Sigmoid colon (tissue), 7 donors: ENCODE data around the gene RCOR1. TPM values are rescaled to one million over a fixed set of nuclear protein-coding genes. Genes with fewer than 3 reads are reported as not detected.
"Not testable (repeated sequence)": the region's sequence is repeated elsewhere in the genome, so short reads cannot be mapped to it uniquely, and the experiment has no call there.

ENCODE experiments used
- DNase-seq: peaks from one replicate; pipeline ENCODE4 v3.0.0-alpha.2; 2019
- H3K27ac ChIP-seq, 4 donors: fragments of 200-600 bp; sonication (generic); one replicate each; pipeline ENCODE4 v1.5.1; 2016 to 2019; ENCODE audit warnings: mild to moderate bottlenecking in 1 of 4
- H3K27me3 ChIP-seq, 3 donors: fragments of 200-600 bp; sonication (generic); one replicate each; pipeline ENCODE4 v1.5.1; 2019; ENCODE audit warnings: mild to moderate bottlenecking in 1 of 3
- H3K36me3 ChIP-seq, 4 donors: fragments of 200-600 bp; sonication (generic); one replicate each; pipeline ENCODE4 v1.5.1; 2016 to 2019
- H3K4me1 ChIP-seq, 4 donors: fragments of 200-600 bp; sonication (generic); one replicate each; pipeline ENCODE4 v1.5.1; 2017 to 2019
- H3K4me3 ChIP-seq, 4 donors: fragments of 200-600 bp; sonication (generic); one replicate each; pipeline ENCODE4 v1.5.1; 2017 to 2019; ENCODE audit warnings: mild to moderate bottlenecking in 2 of 4, moderate library complexity in 1 of 4
- H3K9me3 ChIP-seq, 4 donors: fragments of 200-600 bp in 3 of 4; sonication (generic) in 3 of 4; one replicate each; pipeline versions ENCODE4 v1.5.1 to v1.6.1; 2013 to 2019
- CTCF ChIP-seq, 4 experiments: fragments of 450-650 bp in 3 of 4; fragments of 200-600 bp in 1 of 4; IDR thresholded peaks; one replicate each; pipeline ENCODE4 v1.5.1; 2016 to 2019; ENCODE audit warnings: antibody characterized with exemption in 4 of 4, mild to moderate bottlenecking in 3 of 4, moderate library complexity in 2 of 4
- EP300 ChIP-seq, 4 donors: sonication (generic); formaldehyde crosslinking; IDR thresholded peaks; one replicate each; pipeline ENCODE4 v1.6.1; 2017; ENCODE audit warnings: antibody characterized with exemption in 4 of 4
- POLR2A ChIP-seq, 2 donors: fragments of 450-650 bp; IDR thresholded peaks; one replicate each; pipeline ENCODE4 v1.6.1; 2016; ENCODE audit warnings: antibody characterized with exemption in 2 of 2, mild to moderate bottlenecking in 2 of 2, moderate library complexity in 2 of 2
- POLR2AphosphoS5 ChIP-seq, 4 donors: sonication (generic); formaldehyde crosslinking; IDR thresholded peaks; one replicate each; pipeline ENCODE4 v1.6.1; 2017; ENCODE audit warnings: antibody characterized with exemption in 4 of 4
- WGBS, 2 donors: extraction: QIAGEN DNeasy Blood & Tissue Kit; methylation state at CpG; one replicate each; pipeline ENCODE4 v1.1.7; 2013; 5-methylcytosine and 5-hydroxymethylcytosine counted together
- intact Hi-C: fragments of 100-400 bp; cut with DNase I; formaldehyde crosslinking; loops from one replicate; pipeline ENCODE4 v1.15.1; 2023
- polyA plus RNA-seq, 3 donors: library from polyadenylated mRNA; stranded (reverse); fragments of 200-250 nt; gene quantifications; one replicate each; pipeline ENCODE4 v1.2.3, GENCODE V29; 2013
- total RNA-seq, 4 donors: library from RNA; depleted of rRNA; stranded (reverse); fragments of >200 nt; gene quantifications; one replicate each; pipeline ENCODE4 v1.1.0, GENCODE V29; 2016
- donor health status: healthy with polysubstance abuse.
- donor health status: Bipolar disorder and iron deficiency.
- donor health status: healthy.

Gene RCOR1
- total and polyA plus RNA-seq, 7 donors: 7.2 to 12.5 (median 11.8) TPM

DNA sequence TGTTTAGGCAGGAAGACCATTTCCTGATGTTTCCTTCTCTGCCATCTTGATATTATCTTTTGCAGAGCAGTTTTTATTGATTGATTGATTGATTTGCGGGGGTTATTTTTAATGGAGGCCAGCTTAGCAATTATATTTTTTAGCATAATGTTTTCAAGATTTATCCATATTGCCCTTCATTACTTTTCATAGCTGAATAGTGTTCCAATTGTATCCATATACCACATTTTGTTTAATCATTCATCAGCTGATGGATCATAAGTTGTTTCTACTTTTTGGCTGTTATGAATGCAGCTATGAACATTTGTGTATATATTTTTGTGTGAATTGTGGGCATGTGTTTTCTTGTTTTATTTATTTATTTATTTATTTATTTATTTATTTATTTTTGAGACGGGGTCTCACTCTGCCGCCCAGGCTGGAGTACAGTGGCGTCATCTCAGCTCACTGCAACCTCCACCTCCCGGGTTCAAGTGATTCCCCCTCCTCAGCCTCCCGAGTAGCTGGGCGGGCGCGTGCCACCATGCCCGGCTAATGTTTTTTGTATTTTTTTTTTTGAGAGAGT, 20.9 kb upstream of the RCOR1 start:
- Histone ChIP-seq H3K27ac (no peak overlapping the region), H3K4me1 (no peaks in the 10 kb centered on the region), H3K9me3 (no peaks in the 10 kb centered on the region), H3K4me3 (no peak overlapping the region), H3K36me3 (no peaks in the 10 kb centered on the region), H3K27me3 (no peaks in the 10 kb centered on the region)
- TF ChIP-seq EP300 (IDR thresholded peaks at IDR 0.05) (no peak), POLR2A (IDR thresholded peaks at IDR 0.05) (no peak), POLR2AphosphoS5 (IDR thresholded peaks at IDR 0.05) (no peak), CTCF (IDR thresholded peaks at IDR 0.05) (no peak)
- DNase-seq: no peak
- WGBS, 2 donors: 93 to 97% methylated on average over 10 of the region's 10 CpGs
- intact Hi-C loops: no loop called here

GRCh38 chr14:102573161-102573560, 19.3 kb upstream of the RCOR1 start:
- WGBS, 2 donors: 82 to 84% methylated on average over 8 of the region's 8 CpGs
- H3K9me3 ChIP-seq, DNase-seq, H3K27me3 ChIP-seq, intact Hi-C loops, H3K4me1 ChIP-seq, H3K27ac ChIP-seq, H3K4me3 ChIP-seq, H3K36me3 ChIP-seq: not testable (repeated sequence)

GRCh38 chr14:102573591-102574046, 18.8 kb upstream of the RCOR1 start:
- H3K36me3 ChIP-seq: no peaks in the 10 kb centered on the region
- WGBS, 2 donors: 34 to 35% methylated on average over 8 of the region's 8 CpGs
- no peak overlapping the region for H3K27ac ChIP-seq
- no peaks in the 10 kb centered on the region for H3K27me3 ChIP-seq
- intact Hi-C loops: no loop called here
- H3K9me3 ChIP-seq: no peaks in the 10 kb centered on the region
- no peak for TF ChIP-seq CTCF (IDR thresholded peaks at IDR 0.05)
- TF ChIP-seq POLR2AphosphoS5 (IDR thresholded peaks at IDR 0.05): no peak
- TF ChIP-seq POLR2A (IDR thresholded peaks at IDR 0.05): no peak
- TF ChIP-seq EP300 (IDR thresholded peaks at IDR 0.05): no peak
- no peaks in the 10 kb centered on the region for H3K4me1 ChIP-seq
- no peak overlapping the region for H3K4me3 ChIP-seq
- no peak for DNase-seq

- Histone ChIP-seq H3K9me3 (no peaks in the 10 kb centered on the region), H3K4me3 (no peak overlapping the region), H3K36me3 (no peaks in the 10 kb centered on the region), H3K27ac (no peak overlapping the region), H3K4me1 (no peaks in the 10 kb centered on the region), H3K27me3 (no peaks in the 10 kb centered on the region)
- TF ChIP-seq CTCF (IDR thresholded peaks at IDR 0.05): no peak
- TF ChIP-seq EP300 (IDR thresholded peaks at IDR 0.05): no peak
- no peak for TF ChIP-seq POLR2A (IDR thresholded peaks at IDR 0.05)
- no peak for TF ChIP-seq POLR2AphosphoS5 (IDR thresholded peaks at IDR 0.05)
- no peak for DNase-seq
- intact Hi-C loops: no loop called here
- 72 to 80% methylated on average over 20 of the region's 20 CpGs for whole genome bisulfite sequencing, 2 donors
Observed at GRCh38 chr14:102574281-102575159, 17.9 kb upstream of the RCOR1 start.

- intact Hi-C loops: no loop called here
- H3K9me3 ChIP-seq: no peaks in the 10 kb centered on the region
- no peak for DNase-seq
- no peak overlapping the region for H3K4me3 ChIP-seq
- H3K27me3 ChIP-seq: no peaks in the 10 kb centered on the region
- no peak overlapping the region for H3K27ac ChIP-seq
- WGBS, 2 donors: 90 to 91% methylated on average over 15 of the region's 15 CpGs
- H3K36me3 ChIP-seq: no peaks in the 10 kb centered on the region
- H3K4me1 ChIP-seq: peaks cover 0 to 7% (median 6%) of the 10 kb centered on the region in 4 donors
- TF ChIP-seq POLR2AphosphoS5 (IDR thresholded peaks at IDR 0.05): no peak
- no peak for TF ChIP-seq EP300 (IDR thresholded peaks at IDR 0.05)
Observed at GRCh38 chr14:102575160-102575845, 17.1 kb upstream of the RCOR1 start.

DNA sequence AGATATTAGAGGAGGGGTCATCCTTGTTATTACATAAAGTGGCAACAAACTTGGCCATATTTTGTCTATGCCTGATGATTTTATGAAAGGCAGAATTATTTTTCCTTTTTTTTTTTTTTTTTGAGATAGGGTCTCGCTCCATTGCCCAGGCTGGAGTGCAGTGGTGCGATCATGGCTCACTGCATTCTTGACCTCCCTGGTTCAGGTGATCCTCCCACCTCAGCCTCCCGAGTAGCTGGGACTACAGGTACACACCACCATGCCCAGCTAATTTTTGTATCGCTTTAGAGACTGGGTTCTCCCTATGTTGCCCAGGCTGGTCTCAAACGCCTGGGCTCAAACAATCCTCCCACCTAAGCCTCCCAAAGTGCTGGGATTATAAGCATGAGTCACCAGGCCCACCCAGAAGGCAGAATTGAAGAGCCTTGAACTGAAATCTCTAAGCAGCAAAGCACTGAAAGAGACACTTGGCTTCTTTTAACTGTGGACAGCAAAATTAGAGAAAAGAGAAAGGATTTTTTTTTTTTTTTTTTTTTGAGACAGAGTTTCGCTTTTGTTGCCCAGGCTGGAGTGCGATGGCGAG, 16.5 kb upstream of the RCOR1 start:
- WGBS, 2 donors: 85 to 90% methylated on average over 8 of the region's 8 CpGs
- H3K9me3 ChIP-seq, DNase-seq, intact Hi-C loops, H3K27me3 ChIP-seq, H3K36me3 ChIP-seq, H3K27ac ChIP-seq, H3K4me3 ChIP-seq: not testable (repeated sequence)
- H3K4me1 ChIP-seq: peaks cover 0 to 12% (median 10%) of the 10 kb centered on the region in 4 donors
